ENCODE results near the gene AGAP1.

AGAP1 gene

DNA sequence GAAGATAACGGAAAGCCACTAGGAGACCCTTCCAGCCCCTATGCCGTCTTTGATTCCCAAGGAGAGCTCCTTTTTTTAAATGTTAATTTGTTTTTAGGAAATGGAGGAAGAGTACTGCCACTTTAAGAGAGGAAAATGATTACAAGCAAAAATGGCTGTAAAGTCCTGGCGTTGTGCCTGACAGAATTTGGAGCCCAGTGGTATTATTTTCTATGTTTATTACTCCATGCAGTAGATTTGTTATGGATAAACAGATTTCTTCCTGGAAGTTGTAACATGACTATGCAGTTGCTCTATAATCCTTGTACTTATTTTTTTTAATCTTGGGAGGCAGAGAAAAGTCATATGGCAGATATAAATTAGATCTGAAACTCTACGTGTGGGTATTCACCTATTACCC lies 533.0 kb downstream of the AGAP1 start:
- no peak for DNase-seq

DNA sequence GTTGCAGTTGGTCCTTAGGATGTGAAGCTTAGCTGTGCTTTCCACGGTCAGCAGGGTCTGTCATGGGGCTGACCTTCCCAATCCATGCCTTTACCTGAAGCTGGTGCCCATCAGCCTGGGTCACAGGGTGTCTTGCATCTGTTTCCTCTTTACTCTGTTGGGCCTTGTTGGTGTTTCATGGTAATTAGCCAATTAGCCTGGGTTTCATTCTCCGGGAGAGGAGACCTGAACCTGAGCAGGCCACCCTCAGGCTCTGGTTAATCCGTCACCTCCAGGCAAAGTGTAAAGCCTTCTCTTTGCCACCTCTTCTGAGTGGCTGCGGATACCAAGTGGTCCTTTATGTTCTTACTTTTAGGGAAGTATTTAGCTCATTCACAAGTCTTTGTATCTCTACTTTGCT lies 534.2 kb downstream of the AGAP1 start:
- no peak for DNase-seq

DNA sequence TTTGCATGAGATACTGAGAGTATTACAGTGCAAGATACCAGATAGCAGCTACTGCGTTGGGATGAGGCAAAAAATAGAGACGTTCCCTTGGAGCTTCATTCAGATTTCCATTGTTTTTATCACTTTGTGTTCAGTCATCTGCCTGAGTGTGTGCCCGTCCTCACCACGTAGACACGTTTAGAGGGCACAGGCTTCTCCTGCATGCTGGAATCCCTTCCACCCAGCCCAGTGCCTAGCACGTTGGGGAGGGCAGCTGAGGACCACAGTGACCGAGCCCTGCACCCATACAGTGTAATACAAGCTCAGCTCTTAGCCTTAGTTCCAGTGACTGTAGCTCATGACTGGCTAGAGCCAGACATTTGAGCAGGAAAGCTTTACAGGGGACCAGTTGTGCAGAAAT lies 539.6 kb downstream of the AGAP1 start:
- no peak for DNase-seq

DNA sequence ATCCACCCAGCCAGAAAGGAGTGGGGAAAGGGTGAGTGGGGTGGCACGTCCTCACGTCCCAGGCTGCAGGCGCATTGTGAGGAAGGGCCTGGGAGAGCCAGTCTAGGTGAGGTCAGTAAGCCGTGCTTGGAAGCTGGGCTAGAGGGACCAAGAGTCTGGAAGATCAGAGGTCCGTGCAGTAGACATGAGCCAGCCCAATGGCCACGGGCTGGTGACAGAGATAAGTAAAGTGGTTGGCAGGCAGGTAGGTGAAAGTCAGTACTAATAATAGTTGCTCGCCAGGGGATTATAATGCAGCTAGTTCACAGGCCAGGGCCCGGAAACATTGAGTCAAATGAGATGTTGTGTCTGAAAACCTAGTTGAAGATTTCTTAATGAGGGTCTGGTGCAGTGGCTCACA lies 541.1 kb downstream of the AGAP1 start:
- no peak for DNase-seq

DNA sequence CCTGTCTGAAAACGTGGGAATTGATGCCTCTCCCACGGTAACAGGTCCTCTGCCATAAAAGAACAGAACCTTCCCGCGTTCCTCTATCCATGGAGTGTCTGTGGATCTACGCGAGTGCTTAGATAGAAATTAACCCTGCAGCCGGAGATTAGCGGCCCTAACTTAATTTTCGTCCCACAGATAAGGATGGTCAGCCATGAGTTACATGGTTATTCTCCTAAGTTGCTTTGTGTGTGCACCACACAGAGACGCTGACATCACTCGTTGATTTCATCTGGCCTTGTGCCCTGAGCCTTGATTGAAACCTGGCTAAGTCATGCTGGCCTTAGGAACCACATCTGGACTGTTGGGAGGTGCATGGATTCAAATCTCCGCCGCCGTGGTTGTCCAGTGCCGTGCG lies 542.2 kb downstream of the AGAP1 start:
- no peak for DNase-seq

DNA sequence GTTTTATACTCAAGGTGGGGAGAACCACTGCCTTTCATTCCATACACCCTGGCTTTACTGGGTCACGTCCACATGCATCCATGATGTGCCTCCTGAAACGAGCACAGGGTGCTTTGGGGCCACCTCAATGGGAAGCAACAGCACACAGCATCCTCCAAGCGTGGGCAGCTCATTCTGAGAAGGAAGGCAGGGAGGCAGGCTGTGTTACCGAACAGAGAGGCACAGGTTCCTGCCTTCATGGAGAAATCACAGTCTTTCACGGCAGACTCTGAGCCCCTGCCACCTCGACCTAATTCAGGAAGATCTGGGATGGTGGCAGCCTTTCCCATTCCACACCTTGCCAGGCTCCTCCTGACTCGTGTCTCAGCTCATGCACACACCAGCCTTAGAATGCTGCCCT lies 544.3 kb downstream of the AGAP1 start:
- DNase-seq: no peak

DNA sequence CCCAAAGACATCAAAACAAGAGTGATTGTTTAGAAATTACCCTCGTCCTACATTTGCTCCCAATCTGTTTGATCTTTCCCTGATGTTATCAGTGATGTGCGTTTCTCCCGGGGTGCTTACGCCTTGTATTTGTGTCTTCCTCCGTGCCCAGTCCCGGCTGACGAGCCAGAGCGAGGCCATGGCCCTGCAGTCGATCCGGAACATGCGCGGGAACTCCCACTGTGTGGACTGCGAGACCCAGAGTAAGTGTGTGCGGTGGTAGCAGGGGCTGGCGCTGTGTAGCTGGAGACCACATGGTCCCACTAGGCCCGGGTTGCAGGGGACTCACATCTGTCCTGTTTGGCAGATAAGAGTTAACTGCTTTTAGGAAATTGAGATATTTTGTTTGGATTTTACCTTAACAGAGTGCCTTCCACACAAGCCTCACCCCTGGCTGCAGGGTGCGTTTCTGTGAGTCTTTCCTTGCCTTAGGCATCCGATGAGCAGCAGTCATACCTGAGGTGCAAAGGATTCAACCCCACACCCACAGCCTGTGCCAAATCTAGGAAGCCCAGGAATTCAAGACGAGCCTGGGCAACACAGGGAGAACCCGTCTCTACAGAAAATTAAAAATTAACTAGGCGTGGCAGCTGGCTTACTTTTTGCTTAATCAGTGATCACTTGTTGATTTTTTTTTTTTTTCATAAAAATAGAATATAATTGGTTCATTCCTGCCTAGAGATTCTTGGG lies 546.9 kb downstream of the AGAP1 start:
- DNase-seq: no peak

DNA sequence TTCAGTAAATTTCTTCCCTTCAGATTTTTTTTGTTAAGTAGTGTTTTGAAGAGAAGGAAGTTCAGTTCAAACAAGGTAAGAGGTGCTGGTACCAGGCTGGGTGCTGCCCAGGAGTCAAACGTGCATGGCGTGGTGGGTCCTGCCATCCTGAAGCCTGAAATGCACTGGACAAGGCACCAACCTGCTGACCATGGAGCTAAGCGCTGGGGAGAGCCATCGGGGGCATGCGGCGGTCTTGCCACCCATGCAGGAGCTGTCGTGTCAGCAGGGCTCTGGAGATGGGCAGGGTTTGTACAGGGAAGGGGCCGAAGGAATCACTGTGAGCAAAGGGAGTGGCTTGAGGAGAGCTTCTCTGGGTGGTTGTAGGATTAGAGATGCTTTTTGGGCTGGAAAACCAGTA lies 547.8 kb downstream of the AGAP1 start:
- DNase-seq: no peak

DNA sequence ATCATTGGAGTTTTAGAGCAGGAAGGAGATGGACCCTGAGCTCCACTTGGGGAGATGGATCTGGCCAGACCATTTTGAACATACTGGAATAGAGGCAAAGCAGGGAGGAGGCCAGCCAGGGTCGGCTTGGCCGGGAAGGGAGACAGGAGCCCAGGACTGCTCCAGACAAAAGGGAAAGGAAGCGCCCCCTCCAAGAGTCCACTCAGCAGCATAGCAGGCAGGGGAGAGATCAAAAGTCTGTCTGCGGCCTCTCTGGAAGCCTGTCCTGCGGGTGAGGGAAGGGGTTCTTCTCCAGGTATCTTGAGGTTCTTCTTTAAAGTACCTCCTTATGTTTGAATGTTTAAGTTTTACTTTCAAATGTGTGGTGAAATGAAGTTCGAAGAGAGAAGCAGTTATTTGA lies 548.2 kb downstream of the AGAP1 start:
- DNase-seq: no peak

DNA sequence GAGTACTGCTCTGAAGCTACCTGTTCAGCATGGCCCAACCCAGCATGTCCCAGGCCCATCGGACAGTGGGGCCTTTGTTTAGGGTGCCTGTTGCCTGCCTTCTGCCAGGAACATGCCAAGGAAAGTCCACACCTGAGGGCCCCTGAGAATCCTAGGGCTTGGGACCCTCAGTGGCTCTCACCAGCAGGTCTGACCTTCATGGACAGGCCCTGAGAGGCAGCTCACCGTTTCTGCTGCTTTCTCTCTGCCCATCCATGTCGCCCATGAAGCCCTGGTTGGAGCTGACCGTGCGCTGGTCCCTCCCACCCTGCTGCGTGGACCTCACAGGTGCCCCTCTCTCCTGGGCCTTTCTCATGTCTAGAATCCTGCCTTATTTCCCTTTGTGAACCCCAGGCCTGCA lies 550.3 kb downstream of the AGAP1 start:
- DNase-seq: no peak

DNA sequence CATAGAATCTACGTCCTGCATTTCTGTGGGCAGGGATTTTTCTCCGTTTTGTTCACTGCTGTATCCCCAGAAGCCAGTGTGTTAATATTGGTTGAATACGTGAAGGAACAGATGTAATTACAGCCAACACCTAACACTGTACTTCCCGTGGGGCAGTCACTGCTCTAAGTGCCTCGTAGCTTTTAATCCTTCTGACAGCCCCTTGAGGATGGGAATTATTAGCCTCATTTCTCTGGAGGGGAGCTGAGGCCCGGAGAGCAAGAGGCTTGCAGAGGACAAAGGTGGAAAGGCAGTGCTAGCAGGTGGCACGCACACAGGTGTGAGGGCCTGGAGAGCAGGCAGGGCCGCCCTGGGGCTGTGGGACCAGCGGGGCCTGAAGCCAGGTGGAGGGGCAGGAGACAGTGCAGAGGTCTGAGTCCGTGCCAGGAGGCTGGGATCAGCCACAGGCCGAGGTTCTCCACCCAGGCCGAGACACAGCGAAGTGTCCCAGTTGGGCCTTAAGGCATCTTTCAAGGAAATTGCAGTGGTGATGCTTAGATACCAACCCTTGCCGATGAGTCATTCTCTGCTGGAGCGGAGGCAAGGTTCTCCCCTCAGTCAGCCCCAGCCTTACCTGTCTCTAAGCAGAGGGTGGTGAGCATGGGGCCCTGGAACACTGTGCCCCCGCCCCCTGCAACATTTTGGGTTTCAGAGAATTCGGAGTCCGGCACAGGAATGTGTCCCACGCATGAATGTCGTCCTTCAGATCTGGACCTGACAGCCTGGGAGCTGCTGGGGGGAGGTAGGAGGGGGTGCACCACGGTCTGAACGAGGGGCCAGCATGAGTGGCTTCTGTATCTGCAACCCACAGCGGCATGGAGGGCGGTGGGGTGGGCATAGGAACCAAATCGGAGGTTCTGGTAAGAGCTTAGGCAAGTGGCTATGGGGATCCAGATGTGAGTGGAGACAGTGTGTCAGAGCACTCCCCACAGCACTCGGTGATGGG lies 551.7 kb downstream of the AGAP1 start:
- no peak for DNase-seq

DNA sequence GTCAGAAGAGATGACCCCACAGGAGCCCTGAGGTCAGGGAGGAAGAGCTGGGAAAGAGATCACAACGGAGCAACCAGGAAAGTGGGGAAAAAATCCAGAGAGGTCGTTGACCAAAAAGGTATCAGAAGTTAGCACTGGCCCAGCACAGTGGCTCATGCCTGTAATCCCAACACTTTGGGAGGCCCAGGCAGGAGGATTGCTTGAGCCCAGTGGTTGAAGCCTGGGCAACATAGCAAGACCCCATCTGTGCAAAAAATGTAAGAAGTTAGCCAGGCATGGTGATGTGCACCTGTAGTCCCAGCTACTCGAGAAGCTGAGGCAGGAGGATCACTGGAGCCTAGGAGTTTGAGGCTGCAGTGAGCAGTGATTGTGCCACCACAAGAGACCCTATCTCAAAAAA lies 552.9 kb downstream of the AGAP1 start:
- DNase-seq: no peak

DNA sequence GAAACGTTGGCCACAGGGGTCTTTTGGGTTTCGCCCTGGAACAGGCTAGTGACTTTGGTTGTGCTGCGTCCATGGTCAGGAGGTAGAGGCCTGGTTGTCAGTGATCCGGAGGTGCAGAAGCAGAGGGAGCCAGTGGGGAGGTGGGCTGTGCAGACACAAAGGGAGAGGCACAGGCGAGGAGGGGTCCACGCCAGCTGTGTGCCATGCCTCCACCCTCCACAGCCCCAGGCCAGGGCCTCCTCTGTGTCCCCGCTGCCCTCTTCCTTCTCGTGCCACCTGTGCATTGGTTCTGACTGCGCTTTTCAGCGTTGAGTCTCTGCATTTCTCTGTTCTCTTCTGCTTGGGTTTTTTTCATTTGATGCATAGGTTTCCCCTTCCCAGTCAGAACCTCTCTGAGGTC lies 553.3 kb downstream of the AGAP1 start:
- no peak for DNase-seq

DNA sequence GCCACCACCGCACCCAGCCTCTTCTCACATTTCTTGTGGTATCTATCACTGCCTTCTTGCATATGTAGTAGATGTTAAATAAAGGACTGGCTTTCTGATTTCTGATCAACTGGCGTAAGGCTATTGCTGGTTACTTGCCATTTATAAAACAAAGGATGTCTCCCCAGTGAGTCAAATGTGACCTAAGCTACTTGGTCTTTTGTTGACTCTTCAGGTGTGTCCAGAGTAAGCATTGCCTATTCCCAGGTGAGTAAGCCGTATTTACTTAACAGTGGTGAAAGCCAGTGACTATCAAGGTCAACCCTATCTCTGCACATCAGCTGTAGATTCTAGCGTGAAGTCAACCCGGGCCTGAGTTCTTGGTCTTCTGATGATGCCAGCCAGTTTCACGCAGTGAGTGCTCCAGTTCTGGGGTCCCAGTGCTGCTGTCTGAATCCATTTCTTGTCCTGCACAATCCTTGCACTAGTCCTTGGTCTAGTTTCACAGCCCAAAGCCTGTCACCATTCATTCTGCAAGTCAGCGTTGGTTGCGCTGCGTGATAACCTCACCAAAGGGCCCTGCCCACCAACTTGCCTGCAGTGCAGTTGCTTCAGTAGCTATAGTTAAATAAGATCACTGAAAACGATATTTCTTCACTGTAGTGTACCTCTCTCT lies 554.2 kb downstream of the AGAP1 start:
- DNase-seq: no peak

DNA sequence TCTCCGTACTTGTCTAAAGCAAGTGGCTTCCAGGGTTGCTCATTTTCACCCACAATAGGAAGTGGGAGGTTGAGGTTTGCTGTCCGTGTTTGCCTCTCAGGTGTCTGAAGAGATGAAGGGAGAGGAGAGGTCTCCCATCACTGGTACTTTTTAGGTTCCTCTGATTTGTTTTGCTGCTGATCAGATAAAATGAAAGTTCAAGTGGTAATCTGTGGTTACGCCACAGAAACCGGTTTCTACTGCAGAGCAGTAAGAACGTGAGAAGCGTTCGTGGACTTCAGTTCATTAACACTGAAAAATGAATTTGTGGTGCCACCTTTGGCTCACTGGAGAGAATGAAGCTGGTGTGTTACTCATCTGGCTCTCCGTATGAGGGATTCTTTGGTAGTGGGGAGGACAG lies 556.1 kb downstream of the AGAP1 start:
- DNase-seq: no peak

DNA sequence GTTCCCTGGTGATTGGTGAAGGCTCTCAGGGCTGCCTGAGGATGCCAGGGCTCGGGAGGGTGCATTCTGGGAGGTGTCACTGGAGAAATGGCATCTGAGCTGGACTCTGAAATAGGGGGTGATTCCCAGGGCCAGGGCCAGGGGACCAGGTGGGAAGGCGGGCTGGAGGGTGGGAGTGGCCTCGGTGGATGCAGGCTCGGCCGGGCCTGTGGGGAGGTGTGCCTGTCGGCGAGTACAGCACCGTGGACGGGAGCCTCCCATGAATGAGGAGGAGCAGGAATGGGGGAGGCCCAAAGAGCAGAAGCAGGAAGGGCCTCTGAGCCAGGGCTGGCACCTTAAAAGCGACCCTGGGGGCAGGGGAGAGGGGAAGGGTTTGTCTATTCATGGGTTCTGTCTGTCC lies 557.5 kb downstream of the AGAP1 start:
- no peak for DNase-seq

DNA sequence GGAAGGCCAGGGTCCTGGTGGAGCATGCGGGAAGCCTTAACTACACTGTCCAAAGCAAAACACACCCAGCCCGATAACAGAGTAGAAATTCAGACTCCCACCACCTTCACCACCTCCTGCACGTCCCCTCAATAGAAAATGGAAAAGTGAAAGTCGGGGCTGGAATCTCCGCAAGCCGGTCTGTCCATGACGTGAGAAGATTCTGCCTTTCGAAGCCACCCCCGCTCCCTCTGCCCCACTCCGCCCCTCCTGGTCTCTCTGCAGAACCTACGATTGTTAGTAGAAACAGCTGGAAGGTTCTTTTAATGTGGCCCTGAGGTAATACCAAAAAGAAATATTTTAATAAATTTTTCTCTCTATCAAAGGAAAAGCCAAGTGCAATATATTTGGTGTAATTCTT lies 558.0 kb downstream of the AGAP1 start:
- DNase-seq: no peak

DNA sequence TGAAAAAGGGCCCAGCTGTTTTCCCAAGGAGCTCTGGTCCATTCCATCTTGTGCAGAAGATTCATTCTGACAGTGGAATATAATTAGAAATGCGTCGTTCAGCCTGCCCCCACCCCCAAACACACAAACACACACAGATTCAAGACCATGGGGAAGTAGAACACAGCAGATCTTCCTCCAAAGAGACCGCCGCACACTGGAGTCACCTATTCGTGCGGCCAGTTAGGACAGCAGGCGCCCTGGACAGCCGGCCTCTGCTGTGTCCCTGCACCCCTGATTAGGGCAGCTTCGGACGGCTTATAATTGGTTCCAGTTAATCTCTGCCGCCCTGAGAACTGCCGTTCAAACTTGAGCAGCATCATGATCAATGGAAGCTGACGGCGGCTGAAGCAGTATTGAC lies 558.4 kb downstream of the AGAP1 start:
- DNase-seq: no peak

DNA sequence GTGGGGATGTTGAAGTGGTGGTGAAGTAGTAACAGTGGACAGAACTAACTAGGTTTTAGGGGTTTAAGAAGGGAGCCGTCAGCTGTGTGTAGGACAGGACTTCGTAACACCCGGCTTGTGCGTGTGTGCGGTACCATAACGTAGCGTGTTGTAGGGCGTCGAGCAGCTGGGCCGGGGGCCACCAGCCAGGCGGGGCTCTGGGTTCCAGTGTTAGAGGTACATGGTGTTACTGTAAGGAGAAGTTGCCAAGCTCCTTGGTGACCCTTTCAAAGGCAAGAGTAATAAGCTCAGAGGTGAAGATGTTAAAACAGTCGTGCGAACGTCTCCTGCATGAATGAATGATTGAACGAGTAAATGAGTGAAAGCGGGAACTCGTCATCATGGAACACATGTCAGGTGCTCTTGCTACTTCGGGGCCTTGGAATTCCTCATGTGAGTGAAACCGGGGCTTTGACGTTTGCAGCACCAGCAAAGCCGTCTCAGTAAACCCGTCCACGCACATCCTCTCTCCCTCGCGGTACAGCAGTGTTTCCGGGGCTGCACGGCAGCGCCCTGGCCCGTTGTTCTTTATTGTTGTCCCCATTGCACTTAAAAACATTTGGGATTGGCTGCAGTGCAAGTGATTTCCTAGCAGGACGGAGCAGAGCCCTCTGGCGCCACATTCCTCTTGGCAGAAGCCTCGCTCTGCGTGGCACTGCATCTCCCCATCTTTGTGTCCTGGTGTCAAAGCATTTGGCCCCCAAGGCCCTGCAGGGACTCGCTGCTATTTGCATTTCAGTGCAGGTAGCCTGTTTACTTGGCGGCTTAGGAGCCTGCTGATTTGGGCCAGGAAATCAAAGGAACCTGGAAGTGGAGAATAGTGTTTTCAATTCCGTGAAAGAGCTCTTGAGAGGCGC lies 559.3 kb downstream of the AGAP1 start:
- DNase-seq: no peak

DNA sequence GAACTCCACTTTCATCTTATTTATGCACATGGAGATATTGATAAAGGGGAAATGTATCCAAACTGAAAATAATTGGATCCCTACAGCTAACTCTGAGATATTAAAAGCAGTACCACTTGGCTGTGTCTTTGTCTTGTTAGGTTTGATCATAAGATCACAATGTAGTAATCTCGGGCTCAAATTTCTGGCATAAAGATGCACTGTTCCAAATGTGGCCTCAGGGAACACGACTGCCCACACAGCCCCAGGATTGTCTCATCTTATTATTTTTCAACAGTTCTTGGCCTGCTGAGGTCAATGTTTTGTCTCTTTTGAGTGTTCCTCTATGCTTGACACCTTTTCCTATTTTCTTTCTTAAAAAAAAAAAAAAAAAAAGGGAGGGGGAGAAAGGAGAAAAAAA lies 560.3 kb downstream of the AGAP1 start:
- DNase-seq: no peak

DNA sequence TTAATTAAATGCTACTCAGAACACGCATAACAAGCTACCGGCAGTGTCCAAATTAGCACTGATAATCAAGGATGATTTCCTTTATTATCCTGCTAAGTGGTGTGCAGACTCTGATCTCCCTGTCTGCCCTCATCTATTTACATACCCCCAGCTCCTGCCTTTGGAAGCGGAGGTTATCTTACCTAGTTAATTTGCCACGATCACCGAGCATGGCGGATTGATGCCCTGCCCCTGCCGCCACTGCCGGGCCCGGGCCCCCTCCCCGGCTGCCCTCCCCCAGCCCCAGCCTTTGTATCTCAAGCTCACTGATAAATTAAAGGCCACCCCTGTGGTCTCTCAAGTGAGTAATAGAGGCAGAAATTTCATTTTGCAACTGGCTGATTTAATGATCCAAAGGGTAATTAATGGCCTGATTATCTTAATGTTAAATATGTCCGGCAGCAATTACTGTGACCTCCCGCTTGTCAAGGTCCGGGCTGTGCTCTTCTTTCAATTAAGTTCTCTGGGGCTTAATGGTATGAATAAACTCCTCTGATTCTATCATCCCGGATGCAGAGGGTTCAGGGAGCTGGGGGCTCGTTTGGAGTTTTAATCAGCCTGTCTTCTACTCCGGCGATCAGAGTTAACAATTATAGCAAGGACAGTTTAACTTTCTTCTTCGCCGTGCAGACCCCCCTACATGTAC lies 560.9 kb downstream of the AGAP1 start:
- no peak for DNase-seq

DNA sequence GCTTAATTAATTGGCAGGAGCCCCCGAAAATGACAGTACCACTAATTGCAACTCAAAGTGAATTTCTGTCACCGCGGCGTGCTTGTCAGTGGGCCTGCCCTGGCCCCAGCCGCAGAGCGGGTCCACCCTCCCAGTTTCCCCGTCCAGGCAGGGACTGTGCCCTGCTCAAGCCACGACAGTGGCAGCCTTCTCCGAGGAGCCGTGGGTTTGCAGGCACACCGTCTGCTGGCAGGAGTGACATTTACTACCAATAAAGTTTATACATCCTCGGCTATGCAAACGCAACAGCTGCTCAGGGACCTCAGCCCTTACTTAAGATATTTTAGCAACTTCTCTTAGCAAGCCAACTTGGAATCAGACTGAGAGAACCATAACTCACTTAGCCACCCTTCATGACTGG lies 561.6 kb downstream of the AGAP1 start:
- DNase-seq: no peak
